Mesothelial cell of epicardium (in vitro differentiated cells): ENCODE data around the gene THSD4. TPM values are rescaled to one million over a fixed set of nuclear protein-coding genes. Genes with fewer than 3 reads are reported as not detected.

Experiments
- DNase-seq, 2 experiments: peaks; one replicate each; pipeline ENCODE4 v3.0.0; 2021; ENCODE audit warnings: low spot score in 2 of 2; ENCODE audit not compliant: unreplicated experiment in 2 of 2
- H3K27ac Mint-ChIP-seq: 2 replicates; pipeline ENCODE4 v1.8.0; 2021; ENCODE audit warnings: mixed read lengths
- H3K27me3 Mint-ChIP-seq: 2 replicates; pipeline ENCODE4 v1.8.0; 2021; ENCODE audit warnings: low read depth, mixed read lengths
- H3K36me3 Mint-ChIP-seq: 2 replicates; pipeline ENCODE4 v1.8.0; 2021; ENCODE audit warnings: mixed read lengths
- H3K4me1 Mint-ChIP-seq: 2 replicates; pipeline ENCODE4 v1.8.0; 2021; ENCODE audit warnings: mixed read lengths
- H3K4me3 Mint-ChIP-seq: 2 replicates; pipeline ENCODE4 v1.8.0; 2021; ENCODE audit warnings: mild to moderate bottlenecking, moderate library complexity, mixed read lengths
- H3K9me3 Mint-ChIP-seq: 2 replicates; pipeline ENCODE4 v1.8.0; 2021; ENCODE audit warnings: mixed read lengths
- CTCF ChIP-seq: fragments of 200-600 bp; sonication (generic); IDR thresholded peaks from one replicate; pipeline ENCODE4 v1.5.0; 2021; ENCODE audit warnings: antibody characterized with exemption; ENCODE audit not compliant: unreplicated experiment
- total RNA-seq: library from RNA; stranded (reverse); gene quantifications from 3 replicates; pipeline ENCODE4 v1.2.1, GENCODE V29; 2021

Gene THSD4
- total RNA-seq, 1 donor from 2014 or later = 93.9 TPM

- peaks cover 41% of the 10 kb centered on the region for H3K4me1 Mint-ChIP-seq
- no peak for TF ChIP-seq CTCF
- H3K27me3 Mint-ChIP-seq = no peaks in the 10 kb centered on the region
- DNase-seq = no peak
- H3K4me3 Mint-ChIP-seq = no peak overlapping the region
- peaks cover 4% of the 10 kb centered on the region for H3K36me3 Mint-ChIP-seq
- no peaks in the 10 kb centered on the region for H3K9me3 Mint-ChIP-seq
- peak overlapping the region; percentile 18 for H3K27ac Mint-ChIP-seq
These were observed 543.8 kb downstream of the THSD4 start for GRCh38 chr15:71658827-71659729.

- Mint-ChIP-seq H3K27me3 (no peaks in the 10 kb centered on the region), H3K36me3 (peaks cover 7% of the 10 kb centered on the region), H3K4me3 (no peak overlapping the region), H3K4me1 (peaks cover 40% of the 10 kb centered on the region), H3K27ac (peak overlapping the region; percentile 18), H3K9me3 (peaks cover 3% of the 10 kb centered on the region)
- DNase-seq = no peak
- TF ChIP-seq CTCF = no peak
These were observed 544.4 kb downstream of the THSD4 start for GRCh38 chr15:71659730-71660067.

- H3K27me3 Mint-ChIP-seq = no peaks in the 10 kb centered on the region
- peaks cover 11% of the 10 kb centered on the region for H3K9me3 Mint-ChIP-seq
- no peak overlapping the region for H3K27ac Mint-ChIP-seq
- TF ChIP-seq CTCF = no peak
- no peak overlapping the region for H3K4me3 Mint-ChIP-seq
- peaks cover 32% of the 10 kb centered on the region for H3K4me1 Mint-ChIP-seq
- H3K36me3 Mint-ChIP-seq = peaks cover 15% of the 10 kb centered on the region
- no peak for DNase-seq
These were observed 545.2 kb downstream of the THSD4 start for GRCh38 chr15:71660501-71660900.

- H3K4me3 Mint-ChIP-seq = no peak overlapping the region
- no peak for DNase-seq
These were observed 547.0 kb downstream of the THSD4 start for GRCh38 chr15:71662306-71662705.

GRCh38 chr15:71664622-71665021, 549.4 kb downstream of the THSD4 start:
- DNase-seq = no peak
- no peak overlapping the region for H3K4me3 Mint-ChIP-seq
- peaks cover 20% of the 10 kb centered on the region for H3K9me3 Mint-ChIP-seq
- no peaks in the 10 kb centered on the region for H3K27me3 Mint-ChIP-seq
- peaks cover 46% of the 10 kb centered on the region for H3K4me1 Mint-ChIP-seq
- peaks cover 21% of the 10 kb centered on the region for H3K36me3 Mint-ChIP-seq
- no peak for TF ChIP-seq CTCF
- H3K27ac Mint-ChIP-seq = no peak overlapping the region

More at GRCh38 chr15:71662306-71662705, 547.0 kb downstream of the THSD4 start:
- Mint-ChIP-seq H3K4me1 (peaks cover 34% of the 10 kb centered on the region), H3K36me3 (peaks cover 21% of the 10 kb centered on the region), H3K9me3 (peaks cover 20% of the 10 kb centered on the region), H3K27ac (peak overlapping the region; percentile 35), H3K27me3 (no peaks in the 10 kb centered on the region)
- TF ChIP-seq CTCF = no peak
